HepG2 (cell line): ENCODE results near the gene PPME1. TPM values are rescaled to one million over a fixed set of nuclear protein-coding genes. Genes with fewer than 3 reads are reported as not detected.

ENCODE experiments used
- GATA4 ChIP-seq: sonication (generic); IDR thresholded peaks from 2 replicates; pipeline ENCODE4 v1.6.1; 2016; ENCODE audit warnings: antibody characterized with exemption, low read depth, borderline replicate concordance
- GATAD1 ChIP-seq: IDR thresholded peaks from 2 replicates; pipeline ENCODE4 v1.6.1; 2016; ENCODE audit warnings: missing genetic modification reagents, missing compliant biosample characterization
- MTA1 ChIP-seq: sonication (generic); formaldehyde crosslinking; IDR thresholded peaks from 2 replicates; pipeline ENCODE4 v1.4.0; 2020; ENCODE audit warnings: missing genetic modification reagents, mild to moderate bottlenecking, borderline replicate concordance
- REXO4 ChIP-seq: sonication (generic); formaldehyde crosslinking; IDR thresholded peaks from 2 replicates; pipeline ENCODE4 v1.8.0; 2022; ENCODE audit warnings: missing genetic modification reagents, mild to moderate bottlenecking, borderline replicate concordance
- SP140L ChIP-seq: sonication (generic); formaldehyde crosslinking; IDR thresholded peaks from 2 replicates; pipeline ENCODE4 v1.4.0; 2020; ENCODE audit warnings: missing genetic modification reagents, borderline replicate concordance
- SRSF4 ChIP-seq: fragments of 200-400 bp; formaldehyde crosslinking; IDR thresholded peaks from one replicate; pipeline ENCODE4 v1.6.1; 2018; ENCODE audit warnings: mild to moderate bottlenecking, low read depth, low read length, moderate library complexity; ENCODE audit not compliant: poor library complexity, severe bottlenecking
- ZBTB38 ChIP-seq: sonication (generic); formaldehyde crosslinking; IDR thresholded peaks from 2 replicates; pipeline ENCODE4 v1.5.1; 2020; ENCODE audit warnings: mild to moderate bottlenecking, missing genetic modification reagents
- ZNF282 ChIP-seq: fragments of 450-650 bp; IDR thresholded peaks from 2 replicates; pipeline ENCODE4 v1.6.1; 2018; ENCODE audit not compliant: partially characterized antibody
- ZNF335 ChIP-seq: sonication (generic); formaldehyde crosslinking; IDR thresholded peaks from 2 replicates; pipeline ENCODE4 v1.4.0; 2020; ENCODE audit warnings: missing genetic modification reagents
- ZNF567 ChIP-seq: sonication (generic); formaldehyde crosslinking; IDR thresholded peaks from 2 replicates; pipeline ENCODE4 v1.8.1; 2023; ENCODE audit warnings: mild to moderate bottlenecking, missing genetic modification reagents, borderline replicate concordance
- ZNF747 ChIP-seq: sonication (generic); formaldehyde crosslinking; IDR thresholded peaks from 2 replicates; pipeline ENCODE4 v1.8.1; 2023; ENCODE audit warnings: missing genetic modification reagents, mild to moderate bottlenecking, borderline replicate concordance
- ZNF780A ChIP-seq: sonication (generic); formaldehyde crosslinking; IDR thresholded peaks from 2 replicates; pipeline ENCODE4 v1.8.0; 2022; ENCODE audit warnings: mild to moderate bottlenecking, missing genetic modification reagents, moderate library complexity
- ZNF788 ChIP-seq: sonication (generic); formaldehyde crosslinking; IDR thresholded peaks from 2 replicates; pipeline ENCODE4 v1.5.0; 2020; ENCODE audit warnings: mild to moderate bottlenecking, missing genetic modification reagents, borderline replicate concordance
- ZNF891 ChIP-seq: sonication (generic); formaldehyde crosslinking; IDR thresholded peaks from 2 replicates; pipeline ENCODE4 v1.5.0; 2020; ENCODE audit warnings: mild to moderate bottlenecking, missing genetic modification reagents
- polyA plus RNA-seq, 8 experiments: library from polyadenylated mRNA; depleted of rRNA in 3 of 8; stranded (reverse) in 7 of 8; unstranded in 1 of 8; fragments of >200 nt; fragmentation: Illumina TruSeq in 4 of 8; extraction: Trizol in 4 of 8; gene quantifications; 2 replicates each; pipeline versions ENCODE4 v1.2.1 to v1.2.3, GENCODE V29; 2011 to 2016; ENCODE audit warnings: low read depth in 4 of 8, missing spikeins in 1 of 8, mixed read lengths in 1 of 8; ENCODE audit not compliant: insufficient read depth in 1 of 8
- total RNA-seq, 5 experiments: library from RNA; depleted of rRNA; stranded (reverse); fragments of >200 nt; fragmentation: Illumina TruSeq; extraction: Trizol; gene quantifications; 2 replicates each; pipeline ENCODE4 v1.2.3, GENCODE V29; 2016; ENCODE audit warnings: low read depth in 1 of 5
- TF ChIP-seq, protein P1 (sequence below), 2 experiments: sonication (generic) in 1 of 2; formaldehyde crosslinking in 1 of 2; IDR thresholded peaks; 2 replicates each; pipeline versions ENCODE4 v1.4.0 to v1.6.1; 2016 to 2020; ENCODE audit warnings: borderline replicate concordance in 1 of 2, low read depth in 1 of 2, mild to moderate bottlenecking in 1 of 2, missing genetic modification reagents in 1 of 2
- TF ChIP-seq, protein P2 (sequence below): sonication (generic); formaldehyde crosslinking; IDR thresholded peaks from 2 replicates; pipeline ENCODE4 v1.4.0; 2020; ENCODE audit warnings: low read depth, mild to moderate bottlenecking, missing genetic modification reagents
- TF ChIP-seq, protein P3 (sequence below): sonication (generic); formaldehyde crosslinking; IDR thresholded peaks from 2 replicates; pipeline ENCODE4 v1.8.0; 2022; ENCODE audit warnings: mild to moderate bottlenecking, missing genetic modification reagents, moderate library complexity
- TF ChIP-seq, protein P4 (sequence below): sonication (generic); formaldehyde crosslinking; conservative IDR thresholded peaks from 2 replicates; pipeline ENCODE4 v1.8.1; 2023; ENCODE audit warnings: missing genetic modification reagents
- TF ChIP-seq, protein P5 (sequence below): IDR thresholded peaks from 2 replicates; pipeline ENCODE4 v1.6.1; 2016; ENCODE audit warnings: control low read depth

The PPME1 gene
- total and polyA plus RNA-seq, 2 of the 13 experiments (the other 11 are each of a cell fraction or from before 2014, with no cell fraction given): 31.3 to 56.0 TPM

DNA sequence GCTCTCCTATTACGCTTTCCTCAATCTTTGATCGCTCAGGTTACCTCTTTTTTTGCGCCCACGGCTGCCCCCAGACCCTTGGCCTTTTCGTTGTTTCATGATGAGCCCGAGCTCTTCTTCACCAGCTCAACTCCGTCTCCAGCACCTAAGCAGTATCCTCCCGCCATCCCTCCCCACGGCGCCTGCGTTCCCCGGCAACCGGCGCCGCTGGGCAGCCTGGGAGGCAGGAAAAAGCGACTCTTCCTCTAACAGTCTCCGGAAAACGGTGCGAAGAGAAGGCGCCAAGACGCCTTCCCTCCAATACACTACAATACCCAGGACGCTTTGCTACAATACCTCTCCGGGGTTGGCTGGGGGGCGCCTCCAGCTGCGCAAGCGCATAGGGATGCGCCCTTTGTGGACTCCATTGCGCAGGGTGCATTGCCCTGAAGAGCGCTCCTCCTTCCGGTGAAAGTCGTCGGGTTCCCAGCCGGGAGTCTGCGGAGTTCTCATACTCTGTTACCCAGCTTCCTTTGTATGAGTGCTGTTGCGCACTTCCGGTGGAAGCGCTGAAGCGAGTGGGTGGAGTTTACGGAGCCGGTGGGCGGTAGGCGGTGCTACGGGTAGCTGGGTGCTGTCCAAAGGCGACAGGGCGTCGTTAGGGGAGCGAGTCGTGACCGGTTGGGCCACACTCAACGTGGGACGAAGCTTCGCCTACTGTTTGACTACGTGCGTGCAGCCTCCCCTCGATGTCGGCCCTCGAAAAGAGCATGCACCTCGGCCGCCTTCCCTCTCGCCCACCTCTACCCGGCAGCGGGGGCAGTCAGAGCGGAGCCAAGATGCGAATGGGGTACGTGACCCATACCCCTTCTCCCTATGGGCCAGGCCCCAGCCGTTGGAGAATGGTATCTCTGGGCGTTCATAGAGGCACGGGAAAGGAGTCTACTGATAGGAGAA is at the start of gene PPME1, which contains the start of gene C2CD3 (continued):
- TF ChIP-seq GATAD1 (CRISPR knock-in tag) (peak; percentile 84), ZNF788 (peak; percentile 89), SRSF4 (no peak), ZBTB38 (peak; percentile 50; the same call in 1 of the 2 replicates), ZNF891 (CRISPR knock-in tag) (0 out of 2 replicates have a peak, but pooled peaks have one; percentile 43), ZNF335 (CRISPR knock-in tag) (peak; percentile 59; the same call in 1 of the 2 replicates), REXO4 (CRISPR knock-in tag) (no peak), ZNF282 (no peak), ZNF780A (CRISPR knock-in tag) (peak; percentile 61; the same call in 1 of the 2 replicates), ZNF567 (CRISPR knock-in tag) (peak; percentile 91; the same call in 1 of the 2 replicates), ZNF747 (peak; percentile 95), SP140L (CRISPR knock-in tag) (no peak; the same call in 1 of the 2 replicates), MTA1 (peak; percentile 79; the same call in 1 of the 2 replicates), GATA4 (peak; percentile 64; the same call in 1 of the 2 replicates)
- TF ChIP-seq, protein P1, sequence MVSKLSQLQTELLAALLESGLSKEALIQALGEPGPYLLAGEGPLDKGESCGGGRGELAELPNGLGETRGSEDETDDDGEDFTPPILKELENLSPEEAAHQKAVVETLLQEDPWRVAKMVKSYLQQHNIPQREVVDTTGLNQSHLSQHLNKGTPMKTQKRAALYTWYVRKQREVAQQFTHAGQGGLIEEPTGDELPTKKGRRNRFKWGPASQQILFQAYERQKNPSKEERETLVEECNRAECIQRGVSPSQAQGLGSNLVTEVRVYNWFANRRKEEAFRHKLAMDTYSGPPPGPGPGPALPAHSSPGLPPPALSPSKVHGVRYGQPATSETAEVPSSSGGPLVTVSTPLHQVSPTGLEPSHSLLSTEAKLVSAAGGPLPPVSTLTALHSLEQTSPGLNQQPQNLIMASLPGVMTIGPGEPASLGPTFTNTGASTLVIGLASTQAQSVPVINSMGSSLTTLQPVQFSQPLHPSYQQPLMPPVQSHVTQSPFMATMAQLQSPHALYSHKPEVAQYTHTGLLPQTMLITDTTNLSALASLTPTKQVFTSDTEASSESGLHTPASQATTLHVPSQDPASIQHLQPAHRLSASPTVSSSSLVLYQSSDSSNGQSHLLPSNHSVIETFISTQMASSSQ (IDR thresholded peaks at IDR 0.05; ENCODE audit: low read depth): no peak
- TF ChIP-seq, protein P1 (CRISPR knock-in tag; IDR thresholded peaks at IDR 0.05; ENCODE audit: borderline replicate concordance): peak; percentile 84; the same call in 1 of the 2 replicates
- TF ChIP-seq, protein P2, sequence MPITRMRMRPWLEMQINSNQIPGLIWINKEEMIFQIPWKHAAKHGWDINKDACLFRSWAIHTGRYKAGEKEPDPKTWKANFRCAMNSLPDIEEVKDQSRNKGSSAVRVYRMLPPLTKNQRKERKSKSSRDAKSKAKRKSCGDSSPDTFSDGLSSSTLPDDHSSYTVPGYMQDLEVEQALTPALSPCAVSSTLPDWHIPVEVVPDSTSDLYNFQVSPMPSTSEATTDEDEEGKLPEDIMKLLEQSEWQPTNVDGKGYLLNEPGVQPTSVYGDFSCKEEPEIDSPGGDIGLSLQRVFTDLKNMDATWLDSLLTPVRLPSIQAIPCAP (CRISPR knock-in tag): no peak
- TF ChIP-seq, protein P3, sequence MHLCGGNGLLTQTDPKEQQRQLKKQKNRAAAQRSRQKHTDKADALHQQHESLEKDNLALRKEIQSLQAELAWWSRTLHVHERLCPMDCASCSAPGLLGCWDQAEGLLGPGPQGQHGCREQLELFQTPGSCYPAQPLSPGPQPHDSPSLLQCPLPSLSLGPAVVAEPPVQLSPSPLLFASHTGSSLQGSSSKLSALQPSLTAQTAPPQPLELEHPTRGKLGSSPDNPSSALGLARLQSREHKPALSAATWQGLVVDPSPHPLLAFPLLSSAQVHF: no peak
- TF ChIP-seq, protein P4, sequence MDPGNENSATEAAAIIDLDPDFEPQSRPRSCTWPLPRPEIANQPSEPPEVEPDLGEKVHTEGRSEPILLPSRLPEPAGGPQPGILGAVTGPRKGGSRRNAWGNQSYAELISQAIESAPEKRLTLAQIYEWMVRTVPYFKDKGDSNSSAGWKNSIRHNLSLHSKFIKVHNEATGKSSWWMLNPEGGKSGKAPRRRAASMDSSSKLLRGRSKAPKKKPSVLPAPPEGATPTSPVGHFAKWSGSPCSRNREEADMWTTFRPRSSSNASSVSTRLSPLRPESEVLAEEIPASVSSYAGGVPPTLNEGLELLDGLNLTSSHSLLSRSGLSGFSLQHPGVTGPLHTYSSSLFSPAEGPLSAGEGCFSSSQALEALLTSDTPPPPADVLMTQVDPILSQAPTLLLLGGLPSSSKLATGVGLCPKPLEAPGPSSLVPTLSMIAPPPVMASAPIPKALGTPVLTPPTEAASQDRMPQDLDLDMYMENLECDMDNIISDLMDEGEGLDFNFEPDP (CRISPR knock-in tag): no peak
- TF ChIP-seq, protein P5, sequence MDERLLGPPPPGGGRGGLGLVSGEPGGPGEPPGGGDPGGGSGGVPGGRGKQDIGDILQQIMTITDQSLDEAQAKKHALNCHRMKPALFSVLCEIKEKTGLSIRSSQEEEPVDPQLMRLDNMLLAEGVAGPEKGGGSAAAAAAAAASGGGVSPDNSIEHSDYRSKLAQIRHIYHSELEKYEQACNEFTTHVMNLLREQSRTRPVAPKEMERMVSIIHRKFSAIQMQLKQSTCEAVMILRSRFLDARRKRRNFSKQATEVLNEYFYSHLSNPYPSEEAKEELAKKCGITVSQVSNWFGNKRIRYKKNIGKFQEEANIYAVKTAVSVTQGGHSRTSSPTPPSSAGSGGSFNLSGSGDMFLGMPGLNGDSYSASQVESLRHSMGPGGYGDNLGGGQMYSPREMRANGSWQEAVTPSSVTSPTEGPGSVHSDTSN (CRISPR knock-in tag): no peak
